Tibial nerve (tissue), 4 donors: Measurements from ENCODE around the gene CAMK2D. TPM values are rescaled to one million over a fixed set of nuclear protein-coding genes. Genes with fewer than 3 reads are reported as not detected.
"Not testable (repeated sequence)": the region's sequence is repeated elsewhere in the genome, so short reads cannot be mapped to it uniquely, and the experiment has no call there.

Source experiments
- DNase-seq, 2 donors: peaks; one replicate each; pipeline ENCODE4 v3.0.0-alpha.2; 2019; ENCODE audit warnings: low spot score in 2 of 2
- H3K27ac ChIP-seq, 4 donors: fragments of 200-600 bp; sonication (generic) in 3 of 4; one replicate each; pipeline ENCODE4 v1.5.1; 2017 to 2019; ENCODE audit warnings: mild to moderate bottlenecking in 1 of 4
- H3K27me3 ChIP-seq, 2 donors: fragments of 200-600 bp; sonication (generic) in 1 of 2; one replicate each; pipeline versions ENCODE4 v1.5.1 to v1.6.0; 2017 to 2019
- H3K36me3 ChIP-seq, 3 donors: fragments of 200-600 bp; sonication (generic); one replicate each; pipeline ENCODE4 v1.5.1; 2018 to 2019
- H3K4me1 ChIP-seq, 4 donors: fragments of 200-600 bp; sonication (generic) in 3 of 4; one replicate each; pipeline ENCODE4 v1.5.1; 2017 to 2019
- H3K4me3 ChIP-seq, 4 donors: fragments of 200-600 bp; sonication (generic) in 3 of 4; one replicate each; pipeline ENCODE4 v1.5.1; 2017 to 2019; ENCODE audit warnings: mild to moderate bottlenecking in 1 of 4, moderate library complexity in 1 of 4
- H3K9me3 ChIP-seq, 4 donors: fragments of 200-600 bp; sonication (generic) in 3 of 4; one replicate each; pipeline ENCODE4 v1.5.1; 2017 to 2019
- EP300 ChIP-seq, 2 donors: sonication (generic); formaldehyde crosslinking; IDR thresholded peaks; one replicate each; pipeline ENCODE4 v1.6.1; 2017; ENCODE audit warnings: antibody characterized with exemption in 2 of 2, mild to moderate bottlenecking in 1 of 2
- POLR2A ChIP-seq, 2 donors: fragments of 450-650 bp; IDR thresholded peaks; one replicate each; pipeline ENCODE4 v1.6.1; 2017; ENCODE audit warnings: antibody characterized with exemption in 2 of 2, mild to moderate bottlenecking in 2 of 2, moderate library complexity in 2 of 2
- WGBS, 2 donors: methylation state at CpG; one replicate each; pipeline ENCODE4 v1.1.5; 2018; 5-methylcytosine and 5-hydroxymethylcytosine counted together
- total RNA-seq, 4 donors: library from RNA; depleted of rRNA; stranded (reverse); fragments of >200 nt; gene quantifications; one replicate each; pipeline ENCODE4 v1.1.0, GENCODE V29; 2016
- TF ChIP-seq, protein P1 (sequence below), 5 experiments: fragments of 200-600 bp in 3 of 5; fragments of 450-650 bp in 2 of 5; sonication (generic) in 3 of 5; IDR thresholded peaks; one replicate each; pipeline ENCODE4 v1.5.1; 2016 to 2019; ENCODE audit warnings: antibody characterized with exemption in 5 of 5, mild to moderate bottlenecking in 3 of 5, moderate library complexity in 2 of 5

CAMK2D gene
- total RNA-seq, 4 donors from 2014 or later: 30.3 to 58.5 (median 34.6) TPM

- TF ChIP-seq EP300 (IDR thresholded peaks at IDR 0.05): no peak
- TF ChIP-seq, protein P1, sequence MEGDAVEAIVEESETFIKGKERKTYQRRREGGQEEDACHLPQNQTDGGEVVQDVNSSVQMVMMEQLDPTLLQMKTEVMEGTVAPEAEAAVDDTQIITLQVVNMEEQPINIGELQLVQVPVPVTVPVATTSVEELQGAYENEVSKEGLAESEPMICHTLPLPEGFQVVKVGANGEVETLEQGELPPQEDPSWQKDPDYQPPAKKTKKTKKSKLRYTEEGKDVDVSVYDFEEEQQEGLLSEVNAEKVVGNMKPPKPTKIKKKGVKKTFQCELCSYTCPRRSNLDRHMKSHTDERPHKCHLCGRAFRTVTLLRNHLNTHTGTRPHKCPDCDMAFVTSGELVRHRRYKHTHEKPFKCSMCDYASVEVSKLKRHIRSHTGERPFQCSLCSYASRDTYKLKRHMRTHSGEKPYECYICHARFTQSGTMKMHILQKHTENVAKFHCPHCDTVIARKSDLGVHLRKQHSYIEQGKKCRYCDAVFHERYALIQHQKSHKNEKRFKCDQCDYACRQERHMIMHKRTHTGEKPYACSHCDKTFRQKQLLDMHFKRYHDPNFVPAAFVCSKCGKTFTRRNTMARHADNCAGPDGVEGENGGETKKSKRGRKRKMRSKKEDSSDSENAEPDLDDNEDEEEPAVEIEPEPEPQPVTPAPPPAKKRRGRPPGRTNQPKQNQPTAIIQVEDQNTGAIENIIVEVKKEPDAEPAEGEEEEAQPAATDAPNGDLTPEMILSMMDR (IDR thresholded peaks at IDR 0.05): no peak
- no peak for TF ChIP-seq POLR2A (IDR thresholded peaks at IDR 0.05)
- Histone ChIP-seq H3K27me3 (no peaks in the 10 kb centered on the region), H3K36me3 (no peaks in the 10 kb centered on the region), H3K27ac (no peak overlapping the region), H3K4me1 (peaks cover 0 to 58% (median 20%) of the 10 kb centered on the region in 4 donors), H3K4me3 (no peak overlapping the region), H3K9me3 (no peaks in the 10 kb centered on the region)
- 68 to 69% methylated on average over 1 of the region's 1 CpG for WGBS, 2 donors
- no peak for DNase-seq
These were observed 72.1 kb downstream of the CAMK2D start for GRCh38 chr4:113689394-113689793.

DNA sequence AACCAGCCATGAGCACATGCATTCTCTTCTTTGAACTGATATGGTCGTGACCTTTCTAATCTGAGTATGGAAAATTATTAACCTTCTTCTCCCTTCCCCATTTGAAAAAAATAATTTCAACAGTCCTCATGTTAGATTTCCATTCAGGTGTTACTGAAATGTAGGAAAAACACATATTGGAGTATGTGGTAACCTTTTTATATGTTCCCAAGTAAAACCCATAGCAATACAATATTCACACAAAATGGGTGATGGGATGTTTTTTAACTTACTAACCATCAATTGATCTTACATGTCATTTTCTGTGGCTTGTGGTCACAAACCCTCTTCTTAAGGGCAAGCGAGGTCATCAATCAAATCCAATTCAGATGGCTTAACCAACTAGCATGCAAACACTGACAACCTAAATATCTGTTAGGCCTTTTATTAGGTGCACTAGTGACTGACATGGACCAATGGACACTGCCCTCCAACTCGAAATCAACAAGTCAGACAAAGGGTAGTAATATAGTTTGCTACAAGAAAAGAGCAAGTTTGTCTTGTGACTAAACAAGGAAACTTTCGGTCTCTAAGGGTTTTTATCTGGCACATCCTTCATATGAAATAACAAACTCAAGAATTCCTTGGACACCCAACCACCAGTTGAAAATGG, 74.3 kb downstream of the CAMK2D start:
- TF ChIP-seq, protein P1 (IDR thresholded peaks at IDR 0.05): no peak
- no peak for TF ChIP-seq POLR2A (IDR thresholded peaks at IDR 0.05)
- TF ChIP-seq EP300 (IDR thresholded peaks at IDR 0.05): no peak
- Histone ChIP-seq H3K9me3 (no peaks in the 10 kb centered on the region), H3K4me3 (no peak overlapping the region), H3K36me3 (no peaks in the 10 kb centered on the region), H3K27ac (peak overlapping the region in 1 of 4 donors; percentile 6), H3K4me1 (peaks cover 0 to 47% (median 22%) of the 10 kb centered on the region in 4 donors), H3K27me3 (no peaks in the 10 kb centered on the region)
- DNase-seq: no peak
- WGBS, 2 donors: 62 to 68% methylated on average over 4 of the region's 4 CpGs

DNA sequence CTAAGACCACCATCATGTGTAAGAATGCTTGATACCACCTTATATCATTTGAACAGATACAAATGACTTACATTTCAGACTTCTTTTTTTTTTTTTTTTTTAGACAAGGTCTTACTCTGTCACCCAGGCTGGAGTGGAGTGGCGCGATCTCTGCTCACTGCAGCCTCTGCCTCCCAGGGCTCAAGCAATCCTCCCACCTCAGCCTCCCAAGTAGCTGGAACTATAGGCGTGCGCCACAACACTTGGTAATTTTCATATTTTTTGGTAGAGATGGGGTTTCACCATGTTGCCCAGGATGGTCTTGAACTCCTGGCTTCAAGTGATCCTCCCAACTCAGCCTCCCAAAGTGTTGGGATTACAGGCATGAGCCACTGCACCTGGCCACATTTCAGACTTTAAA, 76.4 kb downstream of the CAMK2D start:
- not testable (repeated sequence) for H3K36me3 ChIP-seq, H3K9me3 ChIP-seq, H3K4me3 ChIP-seq, DNase-seq, H3K27me3 ChIP-seq
- H3K4me1 ChIP-seq: peaks cover 0 to 36% (median 18%) of the 10 kb centered on the region in 4 donors
- H3K27ac ChIP-seq: peak overlapping the region in 2 of 4 donors; percentile 53 to 72
- WGBS, 2 donors: 91 to 98% methylated on average over 4 of the region's 4 CpGs

DNA sequence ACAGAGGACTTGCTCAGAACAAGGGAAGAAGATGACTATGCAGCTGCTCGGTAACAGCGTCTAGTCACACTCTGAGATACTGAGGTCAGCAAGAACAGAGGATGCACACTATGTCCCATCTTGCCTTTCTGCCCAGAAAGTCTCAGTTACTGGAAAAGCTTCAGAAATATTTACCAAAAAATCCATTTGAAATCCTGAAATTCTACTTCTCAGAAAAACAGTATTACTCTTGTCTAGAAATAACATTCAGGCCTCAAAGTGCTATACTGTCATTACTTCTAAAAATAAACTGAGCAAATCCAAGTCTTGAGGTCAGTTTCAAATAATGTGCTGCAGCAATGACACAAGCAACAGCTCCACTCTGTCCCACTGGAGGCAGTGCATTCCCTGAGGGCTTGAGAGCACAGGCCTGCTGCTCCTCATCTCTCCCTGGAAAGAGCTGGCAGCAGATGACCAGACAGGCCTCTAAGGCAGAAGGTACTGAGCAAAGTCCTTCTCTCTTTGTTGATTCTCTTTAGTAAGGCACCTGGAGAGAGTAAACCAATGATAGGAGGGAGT, 76.9 kb downstream of the CAMK2D start:
- WGBS, 2 donors: 15 to 34% methylated on average over 2 of the region's 2 CpGs
- no peak overlapping the region for H3K4me3 ChIP-seq
- TF ChIP-seq EP300 (IDR thresholded peaks at IDR 0.05) (peak in 1 of 2 donors; percentile 50), POLR2A (IDR thresholded peaks at IDR 0.05) (no peak)
- TF ChIP-seq, protein P1 (IDR thresholded peaks at IDR 0.05): peak in 4 of 5 experiments; percentile 10 to 31 (median 17)
- peak in 1 of 2 donors; percentile 21 for DNase-seq
- H3K27ac ChIP-seq: peak overlapping the region in 2 of 4 donors; percentile 53 to 72
- no peaks in the 10 kb centered on the region for H3K27me3 ChIP-seq
- H3K36me3 ChIP-seq: peaks cover 0 to 5% (median 0%) of the 10 kb centered on the region in 3 donors
- H3K4me1 ChIP-seq: peaks cover 0 to 36% (median 18%) of the 10 kb centered on the region in 4 donors
- H3K9me3 ChIP-seq: no peaks in the 10 kb centered on the region

GRCh38 chr4:113682730-113683537, 78.6 kb downstream of the CAMK2D start:
- Histone ChIP-seq H3K27ac (peak overlapping the region in 2 of 4 donors; percentile 10 to 15), H3K4me1 (peaks cover 0 to 38% (median 18%) of the 10 kb centered on the region in 4 donors), H3K36me3 (peaks cover 0 to 5% (median 0%) of the 10 kb centered on the region in 3 donors), H3K9me3 (no peaks in the 10 kb centered on the region), H3K27me3 (no peaks in the 10 kb centered on the region), H3K4me3 (no peak overlapping the region)
- TF ChIP-seq, protein P1 (IDR thresholded peaks at IDR 0.05): no peak
- TF ChIP-seq EP300 (IDR thresholded peaks at IDR 0.05) (no peak), POLR2A (IDR thresholded peaks at IDR 0.05) (no peak)
- WGBS, 2 donors: 89 to 91% methylated on average over 4 of the region's 4 CpGs
- DNase-seq: no peak
